Type B pancreatic cell (in vitro differentiated cells): ENCODE measurements around the gene TGM4. TPM values are rescaled to one million over a fixed set of nuclear protein-coding genes. Genes with fewer than 3 reads are reported as not detected.

Source experiments
- DNase-seq: peaks from one replicate; pipeline ENCODE4 v3.0.0; 2021; ENCODE audit warnings: mixed read lengths; ENCODE audit not compliant: unreplicated experiment; ENCODE audit errors: extremely low spot score
- H3K27ac Mint-ChIP-seq: 2 replicates; pipeline ENCODE4 v1.8.0; 2021; ENCODE audit warnings: mild to moderate bottlenecking, mixed read lengths
- H3K27me3 Mint-ChIP-seq: 2 replicates; pipeline ENCODE4 v1.8.0; 2021; ENCODE audit warnings: mixed read lengths
- H3K36me3 Mint-ChIP-seq: 2 replicates; pipeline ENCODE4 v1.8.0; 2021; ENCODE audit warnings: mixed read lengths
- H3K4me1 Mint-ChIP-seq: one replicate; pipeline ENCODE4 v1.8.0; 2021; ENCODE audit warnings: mixed read lengths; ENCODE audit not compliant: unreplicated experiment
- H3K4me3 Mint-ChIP-seq: 2 replicates; pipeline ENCODE4 v1.8.0; 2021; ENCODE audit warnings: mild to moderate bottlenecking, mixed read lengths
- H3K9me3 Mint-ChIP-seq: 2 replicates; pipeline ENCODE4 v1.8.0; 2021; ENCODE audit warnings: mixed read lengths
- total RNA-seq: library from RNA; stranded (reverse); gene quantifications from 2 replicates; pipeline ENCODE4 v1.2.1, GENCODE V29; 2021; ENCODE audit warnings: low replicate concordance
- TF ChIP-seq, protein P1 (sequence below): fragments of 200-600 bp; sonication (generic); conservative IDR thresholded peaks from 2 replicates; pipeline ENCODE4 v1.5.0; 2021; ENCODE audit warnings: antibody characterized with exemption, mild to moderate bottlenecking

Gene TGM4
- total RNA-seq, 1 donor from 2014 or later, result not detected

- DNase-seq, result no peak
- Mint-ChIP-seq H3K27me3 (no peaks in the 10 kb centered on the region), H3K4me3 (no peak overlapping the region), H3K9me3 (no peaks in the 10 kb centered on the region), H3K4me1 (peaks cover 41% of the 10 kb centered on the region), H3K27ac (peak overlapping the region; percentile 50), H3K36me3 (peaks cover 14% of the 10 kb centered on the region)
- TF ChIP-seq, protein P1, sequence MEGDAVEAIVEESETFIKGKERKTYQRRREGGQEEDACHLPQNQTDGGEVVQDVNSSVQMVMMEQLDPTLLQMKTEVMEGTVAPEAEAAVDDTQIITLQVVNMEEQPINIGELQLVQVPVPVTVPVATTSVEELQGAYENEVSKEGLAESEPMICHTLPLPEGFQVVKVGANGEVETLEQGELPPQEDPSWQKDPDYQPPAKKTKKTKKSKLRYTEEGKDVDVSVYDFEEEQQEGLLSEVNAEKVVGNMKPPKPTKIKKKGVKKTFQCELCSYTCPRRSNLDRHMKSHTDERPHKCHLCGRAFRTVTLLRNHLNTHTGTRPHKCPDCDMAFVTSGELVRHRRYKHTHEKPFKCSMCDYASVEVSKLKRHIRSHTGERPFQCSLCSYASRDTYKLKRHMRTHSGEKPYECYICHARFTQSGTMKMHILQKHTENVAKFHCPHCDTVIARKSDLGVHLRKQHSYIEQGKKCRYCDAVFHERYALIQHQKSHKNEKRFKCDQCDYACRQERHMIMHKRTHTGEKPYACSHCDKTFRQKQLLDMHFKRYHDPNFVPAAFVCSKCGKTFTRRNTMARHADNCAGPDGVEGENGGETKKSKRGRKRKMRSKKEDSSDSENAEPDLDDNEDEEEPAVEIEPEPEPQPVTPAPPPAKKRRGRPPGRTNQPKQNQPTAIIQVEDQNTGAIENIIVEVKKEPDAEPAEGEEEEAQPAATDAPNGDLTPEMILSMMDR, result no peak
These were observed 87.5 kb downstream of the TGM4 start for GRCh38 chr3:44961888-44962287.

GRCh38 chr3:44962621-44963393, 88.4 kb downstream of the TGM4 start:
- H3K27me3 Mint-ChIP-seq, result no peaks in the 10 kb centered on the region
- no peak overlapping the region for H3K4me3 Mint-ChIP-seq
- H3K4me1 Mint-ChIP-seq, result peaks cover 41% of the 10 kb centered on the region

DNA sequence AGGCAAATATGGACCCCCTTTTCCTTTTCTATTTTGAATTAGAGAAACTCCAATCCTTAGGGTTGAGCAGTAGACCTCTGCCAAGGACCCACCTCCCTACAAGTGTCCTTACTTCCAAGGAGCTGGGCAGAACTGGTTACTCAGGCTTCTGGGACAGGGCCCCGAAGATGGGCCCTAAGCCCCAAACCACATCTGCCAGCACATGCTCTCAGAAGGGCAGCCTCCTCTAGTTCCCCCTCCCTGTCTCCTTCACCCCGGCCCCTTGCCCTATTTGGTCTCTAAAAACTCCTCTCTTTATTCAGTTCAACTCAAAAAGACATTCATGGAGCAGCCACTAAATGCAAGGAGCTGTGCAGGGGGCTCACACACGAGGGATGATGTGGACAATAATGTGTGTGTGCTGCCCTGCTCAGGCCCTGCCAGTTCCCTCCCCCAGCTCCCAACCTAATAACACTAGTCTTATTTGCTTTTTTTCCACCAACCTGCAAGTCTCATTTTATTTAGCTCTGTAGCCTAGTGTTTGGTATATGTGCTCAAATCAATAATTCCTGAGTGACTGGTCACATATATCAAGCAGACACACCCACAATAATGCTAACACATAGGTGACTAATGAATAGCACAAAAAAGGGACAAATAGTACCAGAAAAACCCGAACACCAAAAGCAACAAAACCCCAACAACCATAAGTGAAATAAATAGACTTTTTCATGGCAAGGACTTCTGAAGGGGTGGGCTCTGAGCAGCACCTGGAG, 89.3 kb downstream of the TGM4 start:
- peak overlapping the region; percentile 94 for H3K27ac Mint-ChIP-seq
- no peak for DNase-seq
- no peaks in the 10 kb centered on the region for H3K9me3 Mint-ChIP-seq
- TF ChIP-seq, protein P1, result no peak
- H3K4me1 Mint-ChIP-seq, result peaks cover 41% of the 10 kb centered on the region
- H3K36me3 Mint-ChIP-seq, result peaks cover 5% of the 10 kb centered on the region
- H3K4me3 Mint-ChIP-seq, result peak overlapping the region; percentile 57
- H3K27me3 Mint-ChIP-seq, result no peaks in the 10 kb centered on the region

More at GRCh38 chr3:44962621-44963393, 88.4 kb downstream of the TGM4 start:
- H3K36me3 Mint-ChIP-seq, result peaks cover 5% of the 10 kb centered on the region
- TF ChIP-seq, protein P1, result no peak
- H3K27ac Mint-ChIP-seq, result peak overlapping the region; percentile 94
- DNase-seq, result no peak
- no peaks in the 10 kb centered on the region for H3K9me3 Mint-ChIP-seq

Other genes with a start within 250 kb of the TGM4 start
- 20.4 and 32.7 TPM in 2 replicates for gene ZNF197, start 249.6 kb upstream of the TGM4 start, total RNA-seq
- 12.9 and 18.7 TPM in 2 replicates for gene ZNF35, start 225.9 kb upstream of the TGM4 start, total RNA-seq
- gene ZNF502, start 161.9 kb upstream of the TGM4 start, total RNA-seq, result 0.14 TPM in 1 of 2 replicates, not detected in the other
- gene ZNF501, start 145.0 kb upstream of the TGM4 start, total RNA-seq, result 5.0 and 5.8 TPM in 2 replicates
- gene KIAA1143, start 113.0 kb upstream of the TGM4 start, total RNA-seq, result 28.0 and 32.4 TPM in 2 replicates
- gene KIF15, start 112.8 kb upstream of the TGM4 start, total RNA-seq, result 5.7 and 24.8 TPM in 2 replicates
- 10.3 and 16.1 TPM in 2 replicates for gene TMEM42, start 12.7 kb upstream of the TGM4 start, total RNA-seq
- 83.6 and 112 TPM in 2 replicates for gene ZDHHC3, start 101.6 kb downstream of the TGM4 start, total RNA-seq
- 45.5 and 49.7 TPM in 2 replicates for gene EXOSC7, start 101.6 kb downstream of the TGM4 start, total RNA-seq
- 0.43 and 1.2 TPM in 2 replicates for gene CLEC3B, start 151.7 kb downstream of the TGM4 start, total RNA-seq